Ovary (tissue), 9 donors: ENCODE measurements around the gene EFHC2. TPM values are rescaled to one million over a fixed set of nuclear protein-coding genes. Genes with fewer than 3 reads are reported as not detected.

Experiments used
- DNase-seq, 5 donors: peaks; one replicate each; pipeline ENCODE4 v3.0.0-alpha.2; 2019 to 2020
- H3K27ac ChIP-seq, 2 donors: fragments of 200-600 bp; one replicate each; pipeline versions ENCODE4 v1.5.1 to v1.8.0; 2019 to 2022
- H3K27me3 ChIP-seq: fragments of 200-600 bp; one replicate; pipeline ENCODE4 v1.8.0; 2022
- H3K36me3 ChIP-seq: fragments of 200-600 bp; sonication (generic); one replicate; pipeline ENCODE4 v1.5.1; 2019
- H3K4me1 ChIP-seq: one replicate; pipeline ENCODE4 v1.8.1; 2013; ENCODE audit warnings: mild to moderate bottlenecking, moderate library complexity; ENCODE audit not compliant: insufficient read depth
- H3K4me3 ChIP-seq: fragments of 200-600 bp; sonication (generic); one replicate; pipeline ENCODE4 v1.5.1; 2017
- H3K9me3 ChIP-seq, 2 donors: fragments of 200-600 bp in 1 of 2; sonication (generic) in 1 of 2; one replicate each; pipeline versions ENCODE4 v1.5.1 to v1.8.1; 2013 to 2019; ENCODE audit warnings: mild to moderate bottlenecking in 1 of 2, moderate library complexity in 1 of 2
- EP300 ChIP-seq: sonication (generic); formaldehyde crosslinking; IDR thresholded peaks from one replicate; pipeline ENCODE4 v1.6.1; 2017; ENCODE audit warnings: antibody characterized with exemption
- POLR2A ChIP-seq: fragments of 450-650 bp; IDR thresholded peaks from one replicate; pipeline ENCODE4 v1.6.1; 2017; ENCODE audit warnings: antibody characterized with exemption, mild to moderate bottlenecking, moderate library complexity
- WGBS, 3 donors: extraction: QIAGEN DNeasy Blood & Tissue Kit in 1 of 3; methylation state at CpG; one replicate each; pipeline versions ENCODE4 v1.1.5 to v1.1.7; 2013 to 2017; 5-methylcytosine and 5-hydroxymethylcytosine counted together
- intact Hi-C, 4 donors: fragments of 100-400 bp; cut with DNase I; formaldehyde crosslinking; loops; one replicate each; pipeline versions ENCODE4 v1.11.0 to v1.15.1; 2022 to 2023
- polyA plus RNA-seq, 2 donors: library from polyadenylated mRNA; stranded (reverse); fragments of 200-250 nt in 1 of 2; fragments of 350-450 nt in 1 of 2; fragmentation: Illumina TruSeq in 1 of 2; extraction: RNeasy Lipid Tissue Mini Kit (QIAGEN cat#74804) in 1 of 2; gene quantifications; one replicate each; pipeline ENCODE4 v1.2.3, GENCODE V29; 2013 to 2014
- total RNA-seq, 7 donors: library from RNA; depleted of rRNA in 2 of 7; stranded (reverse); fragments of >200 nt in 2 of 7; fragmentation: NEBNext Ultra II Directional in 3 of 7; extraction: Animal tissue kit (Norgen Biotek cat#: 25700) in 3 of 7; gene quantifications; one replicate each; pipeline versions ENCODE4 v1.1.0 to v1.2.4, GENCODE V29; 2016 to 2023
- TF ChIP-seq, protein P1 (sequence below), 3 donors: fragments of 450-650 bp in 2 of 3; fragments of 200-600 bp in 1 of 3; IDR thresholded peaks; one replicate each; pipeline versions ENCODE4 v1.5.1 to v1.8.0; 2016 to 2022; ENCODE audit warnings: antibody characterized with exemption in 3 of 3, mild to moderate bottlenecking in 1 of 3
- donor health status: DM: no; HTN: no; CAD: no; lungs with moderate emphysema.
- donor health status: DM: no; HTN: no; CAD: no.
- donor health status: Bipolar disorder and iron deficiency.
- donor health status: DM: yes; HTN: yes; CAD: no.
- donor health status: DM: no; HTN: no; CAD: no.
- donor health status: DM: yes; HTN: yes; CAD: no.

The EFHC2 gene
- total and polyA plus RNA-seq, 9 donors, result 1.8 to 16.1 (median 2.4) TPM

DNA sequence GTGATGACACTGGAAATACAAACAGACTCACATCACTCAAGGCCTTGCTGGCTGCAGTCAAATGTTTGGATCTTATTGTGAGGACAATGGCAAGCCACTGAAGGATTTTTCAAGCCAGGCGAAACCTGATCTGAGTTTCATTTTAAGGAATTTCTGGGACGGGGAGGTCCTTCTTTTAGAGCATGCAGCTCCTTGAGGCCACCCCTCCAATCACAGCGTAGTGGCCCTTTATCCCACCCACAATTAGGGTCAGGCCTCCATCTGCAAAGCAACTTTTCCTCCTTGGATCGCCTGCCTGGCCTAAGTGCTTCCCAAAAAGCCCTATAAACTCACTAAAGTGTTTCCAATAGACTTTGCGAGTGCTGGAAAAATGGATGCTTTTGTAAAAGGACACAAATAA is 115.5 kb downstream of the EFHC2 start:
- H3K27me3 ChIP-seq, result no peaks in the 10 kb centered on the region
- H3K36me3 ChIP-seq, result no peaks in the 10 kb centered on the region
- WGBS, 3 donors, result 64 to 74% (median 72%) methylated on average over 5 of the region's 5 CpGs
- H3K4me3 ChIP-seq, result no peak overlapping the region
- TF ChIP-seq EP300 (no peak), POLR2A (no peak)
- TF ChIP-seq, protein P1, sequence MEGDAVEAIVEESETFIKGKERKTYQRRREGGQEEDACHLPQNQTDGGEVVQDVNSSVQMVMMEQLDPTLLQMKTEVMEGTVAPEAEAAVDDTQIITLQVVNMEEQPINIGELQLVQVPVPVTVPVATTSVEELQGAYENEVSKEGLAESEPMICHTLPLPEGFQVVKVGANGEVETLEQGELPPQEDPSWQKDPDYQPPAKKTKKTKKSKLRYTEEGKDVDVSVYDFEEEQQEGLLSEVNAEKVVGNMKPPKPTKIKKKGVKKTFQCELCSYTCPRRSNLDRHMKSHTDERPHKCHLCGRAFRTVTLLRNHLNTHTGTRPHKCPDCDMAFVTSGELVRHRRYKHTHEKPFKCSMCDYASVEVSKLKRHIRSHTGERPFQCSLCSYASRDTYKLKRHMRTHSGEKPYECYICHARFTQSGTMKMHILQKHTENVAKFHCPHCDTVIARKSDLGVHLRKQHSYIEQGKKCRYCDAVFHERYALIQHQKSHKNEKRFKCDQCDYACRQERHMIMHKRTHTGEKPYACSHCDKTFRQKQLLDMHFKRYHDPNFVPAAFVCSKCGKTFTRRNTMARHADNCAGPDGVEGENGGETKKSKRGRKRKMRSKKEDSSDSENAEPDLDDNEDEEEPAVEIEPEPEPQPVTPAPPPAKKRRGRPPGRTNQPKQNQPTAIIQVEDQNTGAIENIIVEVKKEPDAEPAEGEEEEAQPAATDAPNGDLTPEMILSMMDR (IDR thresholded peaks at IDR 0.05), result no peak
- H3K4me1 ChIP-seq, result peaks cover 4% of the 10 kb centered on the region
- DNase-seq, result no peak
- H3K27ac ChIP-seq, result no peak overlapping the region
- H3K9me3 ChIP-seq, result no peaks in the 10 kb centered on the region
- intact Hi-C loops, result no loop called here

DNA sequence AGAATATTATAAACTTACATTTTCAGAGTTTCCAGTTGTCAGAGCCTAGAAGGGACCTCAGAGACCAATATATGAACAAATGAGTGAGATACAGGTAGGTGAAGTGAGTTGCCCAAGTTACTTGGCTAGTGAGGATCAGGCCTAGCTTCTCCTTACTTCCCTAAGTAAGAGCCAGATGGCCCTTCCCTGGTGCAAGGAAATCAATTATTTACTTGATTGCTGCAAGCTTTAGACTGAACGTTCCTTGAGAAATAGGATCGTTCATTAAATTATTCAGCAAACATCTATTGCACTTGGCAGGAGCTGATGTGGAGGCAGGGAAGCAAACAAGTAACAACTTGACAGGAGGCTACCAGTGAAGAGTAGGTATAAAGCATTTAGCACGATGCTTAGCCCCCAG is 117.8 kb downstream of the EFHC2 start:
- H3K27me3 ChIP-seq, result no peaks in the 10 kb centered on the region
- no peaks in the 10 kb centered on the region for H3K9me3 ChIP-seq
- no peak overlapping the region for H3K4me3 ChIP-seq
- intact Hi-C loops, result no loop called here
- 76% methylated on average over 3 of the region's 3 CpGs for WGBS, 3 donors
- no peaks in the 10 kb centered on the region for H3K36me3 ChIP-seq
- TF ChIP-seq POLR2A, result no peak
- TF ChIP-seq EP300, result no peak
- TF ChIP-seq, protein P1 (IDR thresholded peaks at IDR 0.05), result no peak
- peaks cover 4% of the 10 kb centered on the region for H3K4me1 ChIP-seq
- no peak for DNase-seq
- H3K27ac ChIP-seq, result no peak overlapping the region

DNA sequence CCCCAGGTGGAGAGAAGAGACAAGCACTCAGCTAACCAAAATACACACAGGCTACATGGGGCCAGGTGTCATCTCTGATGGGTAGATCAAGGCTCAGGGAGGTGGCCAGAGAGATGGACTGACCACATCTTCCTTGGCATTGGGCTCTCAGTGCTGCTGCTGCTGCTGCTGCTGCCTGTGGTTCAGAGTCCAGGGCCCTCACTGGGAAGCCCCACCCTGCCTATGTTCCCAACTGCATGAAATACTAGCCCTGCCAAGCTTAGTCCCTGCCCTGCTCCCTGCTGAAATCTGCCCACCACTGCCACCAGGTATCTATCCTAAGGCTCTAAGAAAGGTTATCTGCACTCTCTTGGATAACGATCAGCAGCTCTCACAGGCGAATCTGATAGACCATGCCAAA is 118.7 kb downstream of the EFHC2 start:
- DNase-seq, result no peak
- no peaks in the 10 kb centered on the region for H3K27me3 ChIP-seq
- intact Hi-C loops, result no loop called here
- no peak overlapping the region for H3K4me3 ChIP-seq
- 81 to 84% (median 82%) methylated on average over 2 of the region's 2 CpGs for WGBS, 3 donors
- TF ChIP-seq EP300, result no peak
- TF ChIP-seq, protein P1 (IDR thresholded peaks at IDR 0.05), result no peak
- TF ChIP-seq POLR2A, result no peak
- no peaks in the 10 kb centered on the region for H3K9me3 ChIP-seq
- peaks cover 4% of the 10 kb centered on the region for H3K4me1 ChIP-seq
- H3K36me3 ChIP-seq, result no peaks in the 10 kb centered on the region
- no peak overlapping the region for H3K27ac ChIP-seq

DNA sequence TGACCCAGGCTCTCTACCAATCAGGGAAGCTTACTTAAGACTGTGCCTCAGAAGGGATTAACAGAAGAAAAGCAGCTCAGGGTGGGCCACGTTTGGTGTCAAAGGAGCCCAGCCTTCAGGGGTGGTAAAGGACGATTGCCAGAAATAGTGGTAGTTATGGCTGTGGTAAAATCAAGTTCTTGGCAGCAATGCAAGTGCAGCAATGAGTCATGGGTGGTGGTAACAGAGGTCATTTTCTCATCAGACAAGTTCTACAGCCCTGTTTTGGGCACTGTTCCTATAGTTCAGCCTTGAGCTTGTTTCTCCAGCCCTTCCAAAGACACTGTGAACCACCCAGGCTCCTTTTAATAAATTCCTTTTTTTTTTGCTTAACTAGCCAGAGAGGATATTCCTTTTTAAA is 120.3 kb downstream of the EFHC2 start:
- H3K27me3 ChIP-seq, result no peaks in the 10 kb centered on the region
- H3K9me3 ChIP-seq, result no peaks in the 10 kb centered on the region
- TF ChIP-seq, protein P1 (IDR thresholded peaks at IDR 0.05), result no peak
- no peak for TF ChIP-seq POLR2A
- TF ChIP-seq EP300, result no peak
- WGBS, 3 donors, result 5 to 27% (median 14%) methylated on average over 2 of the region's 2 CpGs
- intact Hi-C loops, result no loop called here
- H3K4me1 ChIP-seq, result peaks cover 4% of the 10 kb centered on the region
- no peak overlapping the region for H3K4me3 ChIP-seq
- no peak overlapping the region for H3K27ac ChIP-seq
- no peaks in the 10 kb centered on the region for H3K36me3 ChIP-seq
- peak; percentile 40 to 59 (median 53) for DNase-seq

DNA sequence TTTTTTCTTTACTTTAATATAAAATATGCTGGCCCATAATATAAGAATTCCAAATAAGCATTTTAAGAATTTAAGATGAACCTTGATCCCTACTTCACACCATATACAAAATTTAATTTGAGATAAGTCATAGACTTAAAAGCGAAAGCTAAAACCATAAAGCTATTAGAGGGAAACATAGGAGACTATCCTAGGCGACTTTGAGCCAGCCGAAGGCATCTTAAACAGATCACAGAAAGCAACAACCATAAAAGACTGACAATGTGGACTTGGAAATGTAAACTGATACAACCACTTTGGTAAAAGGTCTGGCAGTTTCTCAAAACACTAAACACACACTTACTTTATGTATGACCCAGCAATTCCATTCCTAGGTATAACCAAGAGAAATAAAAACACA is 125.0 kb downstream of the EFHC2 start:
- intact Hi-C loops, result no loop called here
- Histone ChIP-seq H3K4me3 (no peak overlapping the region), H3K36me3 (no peaks in the 10 kb centered on the region), H3K4me1 (no peaks in the 10 kb centered on the region), H3K9me3 (no peaks in the 10 kb centered on the region), H3K27ac (no peak overlapping the region), H3K27me3 (no peaks in the 10 kb centered on the region)
- TF ChIP-seq EP300 (no peak), POLR2A (no peak)
- TF ChIP-seq, protein P1 (IDR thresholded peaks at IDR 0.05), result no peak
- 78 to 86% (median 78%) methylated on average over 3 of the region's 3 CpGs for WGBS, 3 donors
- DNase-seq, result no peak
